H1 (cell line): ENCODE results near the gene GALNT18. TPM values are rescaled to one million over a fixed set of nuclear protein-coding genes. Genes with fewer than 3 reads are reported as not detected.

Source experiments
- CTCF ChIA-PET: fragments of 300-600 bp; sonication (Branson Sonifier 250); formaldehyde crosslinking; loops from one replicate; lab custom pipeline; 2021; ENCODE audit not compliant: partially characterized antibody; lab: Charles Lee
- POLR2A ChIA-PET: fragments of 300-600 bp; sonication (Branson Sonifier 250); formaldehyde crosslinking; loops from one replicate; lab custom pipeline; 2021; ENCODE audit warnings: inconsistent platforms; ENCODE audit not compliant: partially characterized antibody; lab: Charles Lee
- DNase-seq, 2 experiments: peaks; one replicate each; pipeline versions ENCODE4 v3.0.0 to v3.0.0-alpha.2; 2010 to 2022; ENCODE audit warnings: low spot score in 2 of 2, low read depth in 1 of 2, mixed read lengths in 1 of 2
- FAIRE-seq: peaks from 2 replicates; lab custom pipeline; 2011; peaks lifted over from hg19 to GRCh38; lab: Jason Lieb, UNC
- H2AFZ ChIP-seq: 2 replicates; pipeline ENCODE4 v1.8.1; 2012; ENCODE audit warnings: low read length, inconsistent platforms
- H2AK5ac ChIP-seq: 2 replicates; pipeline ENCODE4 v1.6.1; 2013; ENCODE audit warnings: low read depth, low read length
- H2BK120ac ChIP-seq: replicated peaks from 2 replicates; pipeline ENCODE3; 2013; ENCODE audit warnings: low read depth, low read length, inconsistent platforms
- H2BK12ac ChIP-seq: 2 replicates; pipeline ENCODE4 v1.6.1; 2013; ENCODE audit warnings: low read depth, low read length
- H2BK15ac ChIP-seq: 2 replicates; pipeline ENCODE4 v1.6.1; 2013; ENCODE audit warnings: low read length
- H2BK20ac ChIP-seq: 2 replicates; pipeline ENCODE4 v1.6.1; 2013; ENCODE audit warnings: low read length
- H2BK5ac ChIP-seq: 2 replicates; pipeline ENCODE4 v1.6.1; 2013; ENCODE audit warnings: low read depth, low read length
- H3K14ac ChIP-seq: 2 replicates; pipeline ENCODE4 v1.6.1; 2013; ENCODE audit warnings: inconsistent platforms; ENCODE audit not compliant: insufficient read length
- H3K18ac ChIP-seq: 2 replicates; pipeline ENCODE4 v1.6.1; 2013; ENCODE audit warnings: low read length; ENCODE audit errors: extremely low read depth
- H3K23ac ChIP-seq: 2 replicates; pipeline ENCODE4 v1.6.1; 2013; ENCODE audit warnings: inconsistent platforms; ENCODE audit not compliant: insufficient read length
- H3K23me2 ChIP-seq: 2 replicates; pipeline ENCODE4 v1.6.1; 2013; ENCODE audit warnings: low read depth, low read length
- H3K27ac ChIP-seq: 2 replicates; pipeline ENCODE4 v1.6.1; 2011; ENCODE audit warnings: low read depth, low read length, inconsistent platforms
- H3K27me3 ChIP-seq, 4 experiments: replicated peaks in 1 of 4; 1 replicate in 1 of 4; 2 replicates in 3 of 4; pipeline versions ENCODE4 v1.6.1 to v1.8.1; 2011 to 2013; ENCODE audit warnings: low read length in 3 of 4, mild to moderate bottlenecking in 3 of 4, inconsistent platforms in 2 of 4, mixed read lengths in 2 of 4, moderate library complexity in 1 of 4; ENCODE audit not compliant: control insufficient read depth in 3 of 4, insufficient read depth in 3 of 4; ENCODE audit errors: extremely low read depth in 1 of 4
- H3K36me3 ChIP-seq, 4 experiments: 2 replicates each; pipeline versions ENCODE4 v1.6.1 to v1.8.1; 2011 to 2013; ENCODE audit warnings: mild to moderate bottlenecking in 4 of 4, low read length in 3 of 4, moderate library complexity in 2 of 4, control low read depth in 1 of 4, inconsistent platforms in 1 of 4; ENCODE audit not compliant: insufficient read depth in 4 of 4, control insufficient read depth in 2 of 4
- H3K4ac ChIP-seq: replicated peaks from 2 replicates; pipeline ENCODE3; 2013; ENCODE audit warnings: low read length, low read depth, mixed read lengths, inconsistent platforms; ENCODE audit not compliant: insufficient read length
- H3K4me1 ChIP-seq, 4 experiments: replicated peaks in 1 of 4; 1 replicate in 1 of 4; 2 replicates in 3 of 4; pipeline versions ENCODE4 v1.6.1 to v1.8.1; 2011 to 2013; ENCODE audit warnings: low read length in 3 of 4, inconsistent platforms in 2 of 4, mixed read lengths in 1 of 4; ENCODE audit not compliant: insufficient read depth in 4 of 4, control insufficient read depth in 3 of 4
- H3K4me2 ChIP-seq, 2 experiments: 2 replicates each; pipeline versions ENCODE4 v1.6.1 to v1.8.1; 2011 to 2013; ENCODE audit warnings: low read depth in 2 of 2, low read length in 2 of 2, control low read depth in 1 of 2, inconsistent platforms in 1 of 2, mild to moderate bottlenecking in 1 of 2; ENCODE audit not compliant: insufficient read depth in 1 of 2
- H3K4me3 ChIP-seq, 4 experiments: fragments of 200-600, 300-600 bp in 1 of 4; sonication (generic), shearing (Covaris generic), sonication (Bioruptor Twin) in 1 of 4; 2 replicates each; pipeline versions ENCODE4 v1.5.1 to v1.8.1; 2011 to 2016; ENCODE audit warnings: low read length in 4 of 4, low read depth in 3 of 4, control low read depth in 2 of 4, inconsistent platforms in 2 of 4, mild to moderate bottlenecking in 2 of 4, mixed read lengths in 1 of 4, moderate library complexity in 1 of 4; ENCODE audit not compliant: insufficient read depth in 2 of 4; ENCODE audit errors: extremely low read depth in 1 of 4
- H3K56ac ChIP-seq: replicated peaks from 2 replicates; pipeline ENCODE3; 2013; ENCODE audit warnings: low read depth, mild to moderate bottlenecking, mixed read lengths, low read length, inconsistent platforms; ENCODE audit not compliant: insufficient read length
- H3K79me1 ChIP-seq: 2 replicates; pipeline ENCODE4 v1.6.1; 2013; ENCODE audit warnings: low read depth, low read length, control low read depth
- H3K79me2 ChIP-seq, 2 experiments: 2 replicates each; pipeline versions ENCODE4 v1.6.1 to v1.8.1; 2012 to 2013; ENCODE audit warnings: low read length in 2 of 2, mild to moderate bottlenecking in 2 of 2, inconsistent platforms in 1 of 2; ENCODE audit not compliant: insufficient read depth in 2 of 2, control insufficient read depth in 1 of 2
- H3K9ac ChIP-seq, 4 experiments: replicated peaks in 1 of 4; 1 replicate in 1 of 4; 2 replicates in 3 of 4; pipeline versions ENCODE4 v1.6.1 to v1.8.1; 2011 to 2013; ENCODE audit warnings: low read depth in 3 of 4, low read length in 3 of 4, control low read depth in 2 of 4, mild to moderate bottlenecking in 2 of 4, moderate library complexity in 2 of 4, inconsistent platforms in 1 of 4; ENCODE audit errors: extremely low read depth in 1 of 4
- H3K9me3 ChIP-seq, 2 experiments: 2 replicates each; pipeline versions ENCODE4 v1.6.1 to v1.8.1; 2012 to 2013; ENCODE audit warnings: mild to moderate bottlenecking in 2 of 2, moderate library complexity in 2 of 2, control low read depth in 1 of 2, inconsistent platforms in 1 of 2, low read depth in 1 of 2, low read length in 1 of 2, mixed read lengths in 1 of 2; ENCODE audit not compliant: insufficient read depth in 2 of 2
- H4K20me1 ChIP-seq, 2 experiments: replicated peaks in 1 of 2; 2 replicates each; pipeline versions ENCODE3 to v1.8.1; 2011 to 2013; ENCODE audit warnings: inconsistent platforms in 2 of 2, low read length in 2 of 2, mild to moderate bottlenecking in 1 of 2; ENCODE audit not compliant: insufficient read depth in 2 of 2, control insufficient read depth in 1 of 2
- H4K5ac ChIP-seq: 2 replicates; pipeline ENCODE4 v1.6.1; 2013; ENCODE audit warnings: low read length, low read depth, mixed read lengths, inconsistent platforms; ENCODE audit not compliant: insufficient read length
- H4K8ac ChIP-seq: 2 replicates; pipeline ENCODE4 v1.8.0; 2013; ENCODE audit warnings: mild to moderate bottlenecking, moderate library complexity, low read length, inconsistent platforms; ENCODE audit not compliant: insufficient read depth; ENCODE audit errors: extremely low read depth
- H4K91ac ChIP-seq: replicated peaks from 2 replicates; pipeline ENCODE3; 2013; ENCODE audit warnings: low read length, mixed read lengths, inconsistent platforms; ENCODE audit not compliant: insufficient read length
- ASH2L ChIP-seq: fragments of 200-600, 300-600 bp; sonication (generic); IDR thresholded peaks from one replicate; pipeline ENCODE4 v1.7.1; 2017; ENCODE audit warnings: low read length
- BRCA1 ChIP-seq: IDR thresholded peaks from 2 replicates; pipeline ENCODE4 v1.6.1; 2012; ENCODE audit warnings: low read depth, low read length, improper control_type of control experiment
- CBX5 ChIP-seq: fragments of 300-800, 300-1000 bp; sonication (generic); IDR thresholded peaks from 2 replicates; pipeline ENCODE4 v1.7.1; 2016; ENCODE audit warnings: antibody characterized with exemption, low read length, low read depth
- CBX8 ChIP-seq: fragments of 300-800, 300-1000 bp; sonication (generic); IDR thresholded peaks from 2 replicates; pipeline ENCODE4 v1.7.1; 2016; ENCODE audit warnings: low read depth, low read length, borderline replicate concordance
- CHD1 ChIP-seq: IDR thresholded peaks from 2 replicates; pipeline ENCODE4 v1.6.1; 2012; ENCODE audit warnings: low read depth, low read length, improper control_type of control experiment
- CHD2 ChIP-seq: IDR thresholded peaks from 2 replicates; pipeline ENCODE4 v1.6.1; 2012; ENCODE audit warnings: low read length, improper control_type of control experiment
- ZNF274 ChIP-seq: IDR thresholded peaks from 2 replicates; pipeline ENCODE4 v1.7.0; 2012; ENCODE audit warnings: low read length, borderline replicate concordance; ENCODE audit errors: extremely low read depth
- WGBS, 2 experiments: shearing (Covaris generic) in 1 of 2; methylation state at CpG; one replicate each; pipeline versions ENCODE4 v1.1.6 to v1.1.7; 2013 to 2015; ENCODE audit warnings: low lambda C conversion rate in 2 of 2, mixed read lengths in 2 of 2, inconsistent platforms in 1 of 2, low coverage in 1 of 2, missing lambda C conversion rate in 1 of 2; ENCODE audit not compliant: insufficient replicate concordance in 2 of 2, insufficient coverage in 1 of 2, insufficient read length in 1 of 2; ENCODE audit errors: extremely low coverage in 1 of 2, missing lambda C conversion rate in 1 of 2; 5-methylcytosine and 5-hydroxymethylcytosine counted together
- polyA plus RNA-seq, 7 experiments: library from polyadenylated mRNA; depleted of rRNA in 3 of 7; stranded (reverse) in 5 of 7; unstranded in 2 of 7; fragments of >200 nt in 5 of 7; fragments of 200-250 nt in 2 of 7; gene quantifications; 1 replicate in 5 of 7; 2 replicates in 1 of 7; 4 replicates in 1 of 7; pipeline versions ENCODE4 v1.2.1 to v1.2.3, GENCODE V29; 2011 to 2013; ENCODE audit warnings: missing spikeins in 2 of 7, mixed read lengths in 2 of 7
- total RNA-seq: library from RNA; stranded (reverse); fragmentation: NEBNext Ultra II Directional; extraction: Animal tissue kit (Norgen Biotek cat#: 25700); gene quantifications from 2 replicates; pipeline ENCODE4 v1.2.1, GENCODE V29; 2021

Gene GALNT18
- total and polyA plus RNA-seq, 2 of the 8 experiments (the other 6 are each of a cell fraction or from before 2014, with no cell fraction given), result 6.0 to 9.4 TPM

- Histone ChIP-seq H3K79me1 (no peaks in the 10 kb centered on the region; the same call in 1 of the 2 replicates), H2AFZ (no peak overlapping the region), H3K27me3 (no peaks in the 10 kb centered on the region), H2BK120ac (no peak overlapping the region), H3K36me3 (no peaks in the 10 kb centered on the region), H3K23ac (no peak overlapping the region), H3K18ac (no peak overlapping the region), H3K4me3 (no peak overlapping the region), H3K79me2 (no peaks in the 10 kb centered on the region), H2BK12ac (no peak overlapping the region), H4K8ac (no peak overlapping the region), H3K56ac (no peak overlapping the region), H4K91ac (no peak overlapping the region), H3K23me2 (no peaks in the 10 kb centered on the region), H3K27ac (no peak overlapping the region), H4K20me1 (no peaks in the 10 kb centered on the region), H3K4ac (no peak overlapping the region), H2AK5ac (no peak overlapping the region), H3K14ac (no peak overlapping the region), H3K9ac (no peak overlapping the region), H4K5ac (no peak overlapping the region), H3K4me2 (no peak overlapping the region), H3K9me3 (no peaks in the 10 kb centered on the region), H2BK15ac (no peak overlapping the region), H3K4me1 (peaks cover 3 to 15% (median 8%) of the 10 kb centered on the region in 4 experiments; a peak in 5 of 7 replicates), H2BK20ac (no peak overlapping the region), H2BK5ac (no peak overlapping the region)
- WGBS, 2 experiments, result 90% methylated on average over 2 of the region's 3 CpGs; no CpG with 5 or more reads in 1 of the 2 experiments
- ChIA-PET POLR2A (no interaction called here), CTCF (no interaction called here)
- DNase-seq, result no peak
- FAIRE-seq, result no peak
- TF ChIP-seq CBX5 (no peak), CHD1 (no peak), CHD2 (no peak), ASH2L (no peak), CBX8 (no peak), ZNF274 (no peak), BRCA1 (no peak)
Measured at GRCh38 chr11:11505692-11506091, 116.1 kb downstream of the GALNT18 start.
